B cell (primary cell): ENCODE measurements around the gene SNTB2. TPM values are rescaled to one million over a fixed set of nuclear protein-coding genes. Genes with fewer than 3 reads are reported as not detected.

Source experiments
- ATAC-seq: fragments of 200-7000 bp; cut with Tn5 transposase; one replicate; pipeline ENCODE4 v1.10.0; 2021; ENCODE audit warnings: low read depth, mild to moderate bottlenecking, moderate number of reproducible peaks, moderate library complexity
- CTCF ChIA-PET: fragments of 350-600 bp; sonication (Branson Sonifier 250); formaldehyde crosslinking; loops from one replicate; lab custom pipeline; 2021; ENCODE audit warnings: antibody characterized with exemption, inconsistent platforms; lab: Charles Lee
- POLR2A ChIA-PET: fragments of 350-600 bp; sonication (Branson Sonifier 250); formaldehyde crosslinking; loops from one replicate; lab custom pipeline; 2021; ENCODE audit warnings: antibody characterized with exemption; lab: Charles Lee
- DNase-seq: peaks from one replicate; pipeline ENCODE4 v3.0.0; 2013
- H2AFZ ChIP-seq: 2 replicates; pipeline ENCODE4 v1.6.1; 2012; ENCODE audit warnings: mild to moderate bottlenecking, low read depth, low read length; ENCODE audit not compliant: insufficient read depth, poor library complexity, severe bottlenecking
- H3K27ac ChIP-seq, 2 donors: 1 replicate in 1 of 2; 2 replicates in 1 of 2; pipeline ENCODE4 v1.5.1; 2012 to 2013; ENCODE audit warnings: low read length in 2 of 2, mild to moderate bottlenecking in 2 of 2, moderate library complexity in 1 of 2
- H3K27me3 ChIP-seq, 4 experiments: fragments of 200-600 bp in 1 of 4; sonication (generic) in 1 of 4; replicated peaks in 1 of 4; 1 replicate in 2 of 4; 2 replicates in 2 of 4; pipeline versions ENCODE4 v1.6.1 to v1.7.0; 2013 to 2016; ENCODE audit warnings: low read length in 3 of 4, mild to moderate bottlenecking in 2 of 4, mixed read lengths in 1 of 4, moderate library complexity in 1 of 4; ENCODE audit not compliant: insufficient read depth in 4 of 4, control insufficient read depth in 3 of 4; ENCODE audit errors: control extremely low read depth in 1 of 4
- H3K36me3 ChIP-seq, 2 experiments: replicated peaks in 1 of 2; 1 replicate in 1 of 2; 2 replicates in 1 of 2; pipeline versions ENCODE4 v1.6.1 to v1.7.1; 2013; ENCODE audit warnings: low read length in 1 of 2; ENCODE audit not compliant: insufficient read depth in 2 of 2, control insufficient read depth in 1 of 2; ENCODE audit errors: control extremely low read depth in 1 of 2, extremely low read depth in 1 of 2
- H3K4me1 ChIP-seq, 2 donors: fragments of 200-600 bp in 1 of 2; sonication (generic) in 1 of 2; 1 replicate in 1 of 2; 2 replicates in 1 of 2; pipeline versions ENCODE4 v1.5.1 to v1.6.1; 2013 to 2017; ENCODE audit warnings: low read length in 2 of 2; ENCODE audit not compliant: control insufficient read depth in 2 of 2, insufficient read depth in 2 of 2
- H3K4me2 ChIP-seq: replicated peaks from 2 replicates; pipeline ENCODE3; 2012; ENCODE audit warnings: mild to moderate bottlenecking, low read depth, low read length; ENCODE audit not compliant: poor library complexity, severe bottlenecking
- H3K4me3 ChIP-seq, 5 experiments: fragments of 200-600 bp in 1 of 5; sonication (generic) in 1 of 5; 1 replicate in 3 of 5; 2 replicates in 2 of 5; pipeline versions ENCODE4 v1.5.1 to v1.7.0; 2011 to 2016; ENCODE audit warnings: low read length in 4 of 5, mild to moderate bottlenecking in 4 of 5, low read depth in 2 of 5, control low read depth in 1 of 5, moderate library complexity in 1 of 5; ENCODE audit not compliant: insufficient read depth in 1 of 5; ENCODE audit errors: control extremely low read depth in 1 of 5, extremely low read depth in 1 of 5
- H3K79me2 ChIP-seq: fragments of 200-600 bp; sonication (generic); one replicate; pipeline ENCODE4 v1.6.0; 2016; ENCODE audit warnings: low read length; ENCODE audit not compliant: control insufficient read depth, insufficient read depth
- H3K9ac ChIP-seq: fragments of 200-600 bp; sonication (generic); 2 replicates; pipeline ENCODE4 v1.6.1; 2017; ENCODE audit warnings: mild to moderate bottlenecking, low read length, moderate library complexity
- H3K9me3 ChIP-seq, 3 donors: one replicate each; pipeline versions ENCODE4 v1.6.1 to v1.7.1; 2013; ENCODE audit warnings: low read length in 2 of 3; ENCODE audit not compliant: control insufficient read depth in 2 of 3, insufficient read depth in 1 of 3; ENCODE audit errors: control extremely low read depth in 1 of 3
- H4K20me1 ChIP-seq: 2 replicates; pipeline ENCODE4 v1.6.0; 2012; ENCODE audit warnings: mild to moderate bottlenecking, low read length; ENCODE audit not compliant: insufficient read depth, control insufficient read depth, poor library complexity, severe bottlenecking
- H3K27ac Mint-ChIP-seq: one replicate; pipeline ENCODE4 v1.8.0; 2021; ENCODE audit warnings: mixed read lengths
- H3K27me3 Mint-ChIP-seq: one replicate; pipeline ENCODE4 v1.8.0; 2021; ENCODE audit warnings: mixed read lengths
- H3K4me1 Mint-ChIP-seq: one replicate; pipeline ENCODE4 v1.8.0; 2021; ENCODE audit warnings: mixed read lengths
- H3K4me3 Mint-ChIP-seq: one replicate; pipeline ENCODE4 v1.8.0; 2021; ENCODE audit warnings: mixed read lengths
- H3K9me3 Mint-ChIP-seq: one replicate; pipeline ENCODE4 v1.8.0; 2022; ENCODE audit warnings: mixed read lengths; ENCODE audit not compliant: insufficient read depth
- CTCF ChIP-seq: fragments of 200-600 bp; IDR thresholded peaks from one replicate; pipeline ENCODE4 v1.8.0; 2022; ENCODE audit warnings: antibody characterized with exemption, mild to moderate bottlenecking
- EZH2 ChIP-seq: IDR thresholded peaks from 2 replicates; pipeline ENCODE4 v1.6.1; 2012; ENCODE audit warnings: borderline replicate concordance, low read depth, mild to moderate bottlenecking, moderate library complexity, low read length; ENCODE audit not compliant: insufficient read depth, poor library complexity, severe bottlenecking
- WGBS: methylation state at CpG from one replicate; pipeline ENCODE4 v1.1.5; 2013; ENCODE audit warnings: missing lambda C conversion rate; ENCODE audit not compliant: insufficient coverage; 5-methylcytosine and 5-hydroxymethylcytosine counted together
- intact Hi-C: fragments of 100-400 bp; cut with micrococcal nuclease; formaldehyde crosslinking; loops from one replicate; pipeline ENCODE4 v1.10.0; 2022
- polyA plus RNA-seq: library from polyadenylated mRNA; depleted of rRNA; stranded (reverse); fragments of >200 nt; gene quantifications from 2 replicates; pipeline ENCODE4 v1.2.3, GENCODE V29; 2012
- total RNA-seq, 2 donors: library from RNA; stranded (reverse); fragments of 120-200 nt in 1 of 2; gene quantifications; 1 replicate in 1 of 2; 2 replicates in 1 of 2; pipeline versions ENCODE4 v1.2.3 to v1.2.4, GENCODE V29; 2013 to 2022

SNTB2 gene
- total and polyA plus RNA-seq, 2 donors (not counting 1 experiment from before 2014, with no cell fraction given), result 3.8 to 16.2 TPM

DNA sequence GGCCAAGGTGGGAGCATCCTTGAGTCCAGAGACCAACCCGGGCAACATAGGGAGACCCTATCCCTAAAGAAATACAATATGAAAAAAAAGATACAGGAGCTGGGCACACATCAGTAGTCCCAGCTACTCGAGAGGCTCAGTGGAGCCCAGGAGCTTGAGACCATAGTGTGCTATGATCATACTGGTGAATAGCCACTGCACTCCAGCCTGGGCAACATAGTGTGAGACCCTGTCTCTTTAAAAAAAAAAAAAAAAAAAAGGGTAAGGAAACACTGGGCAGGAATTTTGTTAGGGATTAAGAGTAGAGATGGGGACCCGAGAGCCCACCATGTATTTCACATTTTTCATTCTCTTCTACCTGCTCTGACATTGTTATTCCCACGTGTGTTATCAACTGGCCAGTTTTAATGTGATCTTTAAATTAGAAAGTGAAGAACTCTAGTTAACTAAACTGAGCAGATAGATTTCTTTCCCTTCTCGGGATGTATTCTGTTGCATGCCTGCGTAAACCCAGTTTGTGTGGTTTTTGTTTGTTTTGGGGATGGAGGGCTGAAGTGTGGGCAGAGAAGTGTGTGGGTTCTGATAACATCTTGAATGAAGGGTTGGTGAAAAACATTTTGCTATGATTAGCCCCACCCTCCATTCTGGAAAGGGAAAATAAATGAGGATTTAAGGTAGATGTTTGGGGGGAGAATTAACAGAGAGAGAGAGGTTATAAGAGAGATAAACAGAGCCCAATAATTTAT is 17.2 kb upstream of the SNTB2 start:
- H3K27ac ChIP-seq, result no peak overlapping the region
- POLR2A ChIA-PET, result no interaction called here
- CTCF ChIA-PET, result no interaction called here
- TF ChIP-seq EZH2, result no peak
- no peak for TF ChIP-seq CTCF
- DNase-seq, result no peak
- no peaks in the 10 kb centered on the region for H4K20me1 ChIP-seq
- peaks cover 5 to 29% of the 10 kb centered on the region in 2 experiments for H3K36me3 ChIP-seq
- no peak overlapping the region for H2AFZ ChIP-seq
- no peak overlapping the region for H3K4me3 Mint-ChIP-seq
- peaks cover 19% of the 10 kb centered on the region for H3K4me1 Mint-ChIP-seq
- no peak overlapping the region for H3K4me2 ChIP-seq
- no peaks in the 10 kb centered on the region for H3K9me3 ChIP-seq
- H3K79me2 ChIP-seq, result no peaks in the 10 kb centered on the region
- intact Hi-C loops, result no loop called here
- peaks cover 9% of the 10 kb centered on the region in 2 donors for H3K4me1 ChIP-seq
- H3K4me3 ChIP-seq, result no peak overlapping the region
- no peak overlapping the region for H3K9ac ChIP-seq
- H3K9me3 Mint-ChIP-seq, result no peaks in the 10 kb centered on the region
- no peaks in the 10 kb centered on the region for H3K27me3 Mint-ChIP-seq
- H3K27ac Mint-ChIP-seq, result no peak overlapping the region
- 89% methylated on average over 3 of the region's 6 CpGs for WGBS
- no peaks in the 10 kb centered on the region for H3K27me3 ChIP-seq
- ATAC-seq, result no peak

- Histone ChIP-seq H3K27ac (no peak overlapping the region), H3K27me3 (no peaks in the 10 kb centered on the region), H3K4me3 (no peak overlapping the region), H4K20me1 (no peaks in the 10 kb centered on the region), H2AFZ (no peak overlapping the region), H3K36me3 (peaks cover 2 to 15% of the 10 kb centered on the region in 2 experiments), H3K79me2 (no peaks in the 10 kb centered on the region), H3K9me3 (no peaks in the 10 kb centered on the region), H3K4me1 (peaks cover 9% of the 10 kb centered on the region in 2 donors), H3K9ac (no peak overlapping the region), H3K4me2 (peak overlapping the region; percentile 22)
- no peak overlapping the region for H3K27ac Mint-ChIP-seq
- ChIA-PET CTCF (no interaction called here), POLR2A (no interaction called here)
- no peaks in the 10 kb centered on the region for H3K27me3 Mint-ChIP-seq
- intact Hi-C loops, result no loop called here
- H3K9me3 Mint-ChIP-seq, result no peaks in the 10 kb centered on the region
- no peak overlapping the region for H3K4me3 Mint-ChIP-seq
- ATAC-seq, result no peak
- WGBS, result 46% methylated on average over 3 of the region's 6 CpGs
- peak; percentile 15 for DNase-seq
- TF ChIP-seq CTCF (no peak), EZH2 (no peak)
- peaks cover 19% of the 10 kb centered on the region for H3K4me1 Mint-ChIP-seq
Observed at GRCh38 chr16:69171325-69172084, 15.5 kb upstream of the SNTB2 start.
